ENCODE results near the gene ABAT.
"Not testable (repeated sequence)": the region's sequence is repeated elsewhere in the genome, so short reads cannot be mapped to it uniquely, and the experiment has no call there.

Gene ABAT

GRCh38 chr16:8682551-8683259 lies 8.3 kb downstream of the ABAT start:
- no peak for DNase-seq

DNA sequence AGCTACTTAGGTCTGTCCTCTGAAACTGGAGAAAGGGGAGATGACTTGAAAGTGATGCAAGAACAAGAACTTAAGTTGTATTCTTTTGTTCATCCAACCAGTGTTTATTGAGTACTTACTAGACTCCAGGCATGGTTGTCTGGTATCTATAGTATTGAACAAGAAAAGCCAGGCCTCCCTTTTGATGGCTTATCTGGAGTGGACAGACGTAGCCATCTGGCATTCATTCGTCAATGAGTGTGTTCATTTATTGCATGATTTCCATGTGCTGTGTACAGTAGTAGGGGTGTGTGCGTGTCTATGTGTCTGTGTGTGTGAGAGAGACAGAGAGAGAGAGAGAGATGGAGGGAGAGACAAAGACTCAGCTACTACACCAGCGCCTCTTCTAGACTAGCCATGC lies 9.2 kb downstream of the ABAT start:
- DNase-seq, result no peak

DNA sequence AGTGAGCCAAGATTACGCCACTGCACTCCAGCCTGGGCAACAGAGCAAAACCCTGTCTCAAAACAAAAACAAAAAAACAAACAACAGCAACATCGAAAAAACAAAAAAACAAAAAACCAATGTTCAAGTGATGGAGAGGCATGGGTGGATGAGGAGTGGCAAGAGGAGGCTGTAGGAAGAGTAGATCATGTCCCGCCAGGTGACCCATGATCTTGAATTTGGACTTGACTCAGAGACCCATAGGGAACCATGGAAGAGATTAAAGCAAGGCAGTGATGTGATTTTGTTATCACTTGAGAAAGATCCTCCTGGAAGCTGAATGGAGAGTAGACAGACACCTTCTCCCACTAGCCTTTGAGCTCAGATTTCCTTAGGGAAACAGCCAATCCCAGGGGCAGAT lies 11.2 kb downstream of the ABAT start:
- no peak for DNase-seq

DNA sequence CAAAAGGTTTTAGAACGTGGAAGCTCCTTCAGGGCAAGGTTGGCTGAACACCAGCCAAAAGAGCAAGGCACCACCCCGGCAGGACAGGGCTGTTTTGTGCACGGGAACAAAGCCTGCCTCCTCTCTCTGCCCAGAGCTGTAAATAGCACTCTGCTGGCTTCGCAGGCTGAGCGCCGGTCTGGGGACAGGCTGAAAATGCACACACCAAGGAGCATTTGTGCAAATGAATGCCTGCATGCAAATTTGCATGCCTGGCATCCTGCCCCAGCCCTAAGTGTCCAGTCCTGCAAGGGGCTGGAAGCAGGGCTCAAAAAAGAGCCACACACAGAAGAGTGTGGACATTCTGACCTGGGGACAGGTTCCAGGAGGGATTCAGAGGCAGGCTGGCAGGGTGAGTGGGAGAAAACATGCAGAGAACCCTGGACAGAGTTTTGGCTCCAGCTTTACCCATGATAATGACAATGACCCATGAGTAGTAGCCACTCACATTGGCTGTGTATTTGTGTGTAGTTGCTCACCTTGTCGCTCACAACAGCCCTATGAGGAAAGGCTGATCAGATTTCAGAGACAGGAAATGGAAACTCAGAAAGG lies 11.7 kb downstream of the ABAT start:
- no peak for DNase-seq

DNA sequence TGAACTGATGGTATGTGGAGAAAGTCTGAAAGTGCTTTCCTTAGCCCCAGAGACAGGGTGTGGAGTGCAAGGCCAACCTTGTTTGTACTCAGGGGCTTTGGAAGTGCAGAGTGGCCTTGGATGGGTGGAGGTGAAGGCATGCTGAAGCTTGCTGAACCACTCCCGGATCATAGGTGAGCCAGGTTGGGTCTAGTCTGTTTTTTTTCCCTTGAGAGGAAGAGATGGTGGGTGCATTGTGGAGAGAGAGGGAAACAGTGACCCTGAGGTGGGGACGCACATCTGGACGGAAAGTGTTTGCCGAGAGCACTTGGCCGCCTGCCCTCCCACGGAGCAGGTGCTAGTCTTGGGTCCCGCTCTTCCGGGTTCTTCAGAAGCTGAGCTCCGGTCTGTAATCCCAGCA lies 12.5 kb downstream of the ABAT start:
- no peak for DNase-seq

DNA sequence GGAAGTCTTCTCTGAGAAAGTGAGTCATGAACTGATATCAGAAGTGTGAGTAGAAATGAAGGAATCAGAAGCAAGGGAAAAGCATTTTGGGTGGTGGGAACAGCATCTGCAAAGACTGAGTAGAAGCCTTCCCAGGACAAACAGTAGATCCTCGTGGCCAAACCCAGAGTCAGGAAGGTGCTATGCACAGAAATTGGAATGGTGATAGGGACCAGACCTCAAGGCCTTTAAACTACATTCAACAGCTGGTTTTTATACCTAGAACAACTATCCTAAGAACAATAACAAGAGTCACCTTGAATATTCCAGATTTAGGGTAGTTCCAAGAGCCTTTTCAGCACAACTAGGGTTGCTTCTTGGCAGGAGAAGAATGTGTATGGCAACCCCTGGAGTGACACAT lies 15.3 kb downstream of the ABAT start:
- DNase-seq, result no peak

DNA sequence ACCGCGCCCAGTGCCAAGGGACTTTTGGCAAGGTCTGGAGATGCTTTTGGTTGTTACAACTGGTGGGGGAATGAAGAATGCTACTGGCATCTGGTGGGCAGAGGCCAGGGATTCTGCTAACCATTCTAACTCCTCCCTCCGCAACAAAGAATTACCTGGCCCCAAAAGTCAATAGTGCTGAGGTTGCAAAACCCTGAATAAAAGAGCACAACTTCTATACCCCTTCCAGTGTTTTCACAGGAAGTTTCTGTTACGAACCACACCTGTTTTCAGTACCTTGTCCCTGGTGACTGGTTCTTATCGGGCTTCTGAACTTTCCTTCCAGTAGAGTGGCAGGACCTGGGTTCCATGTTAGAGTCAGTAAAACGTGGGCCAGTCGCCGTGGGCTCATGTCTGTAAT lies 17.3 kb downstream of the ABAT start:
- DNase-seq, result no peak

DNA sequence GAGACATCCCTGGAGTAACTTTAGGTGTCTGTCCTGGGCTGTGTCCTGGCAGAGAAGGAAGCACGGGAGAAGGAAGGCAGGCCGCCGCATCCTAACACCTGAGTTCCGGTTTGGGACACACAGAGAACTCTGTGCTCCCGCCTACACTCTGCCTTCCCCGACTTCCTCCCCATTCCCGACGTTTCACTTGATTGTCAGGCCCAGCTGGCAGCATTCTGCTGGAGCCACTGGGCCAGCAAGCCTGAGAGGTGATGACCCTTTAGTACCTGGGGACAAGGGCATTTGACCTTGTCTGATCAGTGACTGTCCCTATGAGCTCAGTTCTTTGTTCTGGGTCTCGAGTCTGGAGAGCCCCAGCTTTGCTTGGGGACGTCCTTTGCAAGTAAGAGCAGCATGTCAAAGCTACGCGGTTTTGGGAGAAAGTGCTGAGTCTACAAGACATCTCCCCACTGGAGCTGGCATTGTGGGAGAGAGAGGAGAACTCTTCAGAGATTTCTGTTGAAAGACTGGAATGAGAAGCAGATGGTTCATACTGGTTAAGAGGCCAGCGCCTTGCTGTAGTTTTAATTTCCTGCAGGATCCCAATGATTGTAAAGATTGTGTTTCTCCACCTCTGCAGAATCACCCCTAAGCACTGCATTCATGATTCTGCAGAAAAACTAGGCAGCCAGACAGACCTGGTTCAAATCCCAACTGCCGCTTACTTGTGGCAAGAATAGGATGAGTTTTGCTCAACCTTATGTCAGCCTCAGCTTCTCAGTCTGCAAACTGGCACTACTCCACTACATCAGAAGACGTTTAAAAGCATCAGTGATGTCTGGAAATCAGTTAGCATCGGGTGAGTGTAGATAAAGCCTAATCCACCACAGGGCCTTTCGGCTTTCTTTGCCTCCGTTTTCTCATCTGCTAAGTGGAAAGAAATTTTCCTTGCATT lies 20.6 kb downstream of the ABAT start:
- DNase-seq, result no peak

GRCh38 chr16:8696880-8697279 lies 22.5 kb downstream of the ABAT start:
- DNase-seq, result no peak

GRCh38 chr16:8697965-8698364 lies 23.5 kb downstream of the ABAT start:
- no peak for DNase-seq

GRCh38 chr16:8703693-8704092 lies 29.3 kb downstream of the ABAT start:
- no peak for DNase-seq

DNA sequence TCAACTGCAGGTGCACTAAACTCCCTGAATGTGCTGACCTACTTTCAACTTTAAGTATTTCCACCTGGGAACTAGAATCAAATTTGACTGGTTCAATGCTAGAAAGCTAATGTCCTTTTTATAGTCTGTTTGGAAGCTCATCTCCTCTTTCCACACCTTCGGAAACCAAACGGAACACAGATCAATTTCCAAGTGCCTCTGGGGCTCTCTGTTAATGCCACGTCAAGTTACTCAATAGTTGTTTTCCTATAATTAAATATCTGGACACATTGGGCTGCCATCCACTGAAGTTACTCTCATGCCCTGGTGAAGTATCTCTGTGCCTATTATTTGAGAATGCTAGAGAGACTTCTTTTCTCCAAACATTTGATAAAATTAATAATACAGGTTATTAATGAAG lies 29.7 kb downstream of the ABAT start:
- no peak for DNase-seq

DNA sequence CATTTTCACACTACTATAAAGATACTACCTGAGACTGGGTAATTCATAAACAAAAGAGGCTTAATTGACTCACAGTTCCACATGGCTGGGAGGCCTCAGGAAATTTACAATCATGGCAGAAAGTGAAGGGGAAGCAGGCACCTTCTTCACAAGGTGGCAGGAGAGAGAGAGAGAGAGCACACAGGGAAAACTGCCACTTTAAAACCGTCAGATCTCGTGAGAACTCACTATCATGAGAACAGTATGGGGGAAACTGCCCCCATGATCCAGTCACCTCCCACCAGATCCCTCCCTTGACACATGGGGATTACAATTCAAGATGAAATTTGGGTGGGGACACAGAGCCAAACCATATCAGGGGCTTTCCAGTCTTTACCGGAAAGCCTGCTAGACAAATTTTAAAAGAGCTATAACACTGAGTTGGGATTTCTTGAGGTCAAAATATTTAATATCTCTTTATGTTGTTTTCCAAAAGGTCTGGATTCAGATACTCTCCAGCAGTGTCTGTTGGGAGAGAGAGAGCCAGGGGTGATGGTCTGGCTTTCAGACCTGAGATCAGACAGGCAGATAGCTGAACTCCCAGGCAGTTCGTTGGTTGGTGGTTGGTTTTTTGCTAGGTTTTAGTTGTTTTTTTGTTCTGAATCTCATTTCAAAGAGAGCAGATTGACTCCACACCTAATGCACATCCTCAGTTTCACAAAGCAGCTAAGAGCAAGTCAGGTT lies 30.8 kb downstream of the ABAT start:
- DNase-seq, result not testable (repeated sequence)

GRCh38 chr16:8708536-8708935 lies 34.1 kb downstream of the ABAT start:
- DNase-seq, result no peak

- DNase-seq, result no peak
Observed at GRCh38 chr16:8712589-8713361, 38.4 kb downstream of the ABAT start.

DNA sequence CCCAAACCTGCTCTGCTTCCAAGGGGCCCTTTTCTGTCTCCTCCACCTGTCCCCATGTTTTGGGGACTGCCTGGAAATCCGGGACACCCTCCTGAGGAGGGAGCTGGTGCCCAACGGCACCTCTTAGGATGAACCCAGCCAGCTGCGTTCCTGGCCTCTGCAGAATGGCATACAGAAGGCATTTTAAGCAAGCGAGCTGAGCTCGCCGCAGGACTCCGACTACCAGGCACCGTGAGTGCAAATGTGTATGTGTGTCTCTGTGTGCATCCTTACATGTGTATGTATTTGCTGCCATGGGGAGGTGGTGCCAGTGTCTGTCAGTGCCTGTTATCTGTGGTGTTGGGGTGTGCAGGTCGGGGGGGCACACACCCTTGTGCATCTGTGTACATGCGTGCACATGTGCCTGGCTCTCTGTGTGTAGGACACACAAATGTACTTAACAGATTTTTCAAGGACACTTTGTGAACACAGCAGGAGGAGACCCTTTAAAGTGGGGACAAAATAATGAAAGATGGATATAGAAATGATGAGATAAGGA lies 39.3 kb downstream of the ABAT start:
- DNase-seq, result no peak

DNA sequence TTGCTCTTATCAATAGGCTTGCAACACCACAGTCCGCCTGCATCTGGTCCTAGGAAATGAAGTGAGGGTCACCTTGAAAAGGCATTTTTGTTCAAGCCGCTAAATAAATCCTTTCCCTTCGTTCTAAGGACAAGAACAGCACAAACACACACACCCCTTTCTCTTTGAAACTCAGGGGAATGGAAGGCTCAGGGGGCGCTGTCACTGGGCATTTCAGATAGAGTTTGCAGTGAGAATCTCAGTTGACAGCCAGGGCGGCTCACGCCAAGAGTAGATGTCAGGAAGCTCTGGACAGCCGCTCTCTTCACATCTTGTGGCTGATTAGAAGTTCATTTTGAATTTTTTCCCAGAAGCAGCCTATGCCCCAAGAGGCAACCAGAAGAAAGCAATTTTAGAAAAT lies 39.8 kb downstream of the ABAT start:
- DNase-seq, result no peak

GRCh38 chr16:8714807-8715206 lies 40.4 kb downstream of the ABAT start:
- DNase-seq, result no peak

- DNase-seq, result no peak
Observed at GRCh38 chr16:8716052-8716451, 41.6 kb downstream of the ABAT start.

- no peak for DNase-seq
Observed at GRCh38 chr16:8716592-8716991, 42.2 kb downstream of the ABAT start.

- DNase-seq, result no peak
Observed at GRCh38 chr16:8717469-8717868, 43.1 kb downstream of the ABAT start.

- DNase-seq, result no peak
Observed at GRCh38 chr16:8717892-8718415, 43.5 kb downstream of the ABAT start.
